RWPE1 (cell line): ENCODE data around the gene FAM221A.

Source experiments
- CTCF ChIA-PET: fragments of 350-600 bp; sonication (Branson Sonifier 250); formaldehyde crosslinking; extraction: SDS; loops from one replicate; lab custom pipeline; 2021; lab: Yijun Ruan, JAX
- POLR2A ChIA-PET: fragments of 400-600 bp; formaldehyde crosslinking; extraction: SDS; loops from one replicate; lab custom pipeline; 2020; ENCODE audit warnings: antibody characterized with exemption; ENCODE audit not compliant: low non-redundant PET; lab: Yijun Ruan, JAX
- DNase-seq: peaks from one replicate; pipeline ENCODE4 v3.0.0; 2012; ENCODE audit warnings: low spot score
- H3K27ac ChIP-seq: fragments of 450-650 bp; 2 replicates; pipeline ENCODE4 v1.5.1; 2017
- CTCF ChIP-seq: fragments of 450-650 bp; conservative IDR thresholded peaks from 2 replicates; pipeline ENCODE4 v1.5.1; 2017; ENCODE audit warnings: low read depth, mild to moderate bottlenecking

FAM221A gene

GRCh38 chr7:23712368-23713284, 32.6 kb downstream of the FAM221A start:
- TF ChIP-seq CTCF = peak; percentile 55
- ChIA-PET CTCF (interaction anchor here (0.8 to 2.4 kb wide), 5 partner anchors 26 to 440 kb away, joined by 3 to 15 read pairs (median 4); no protein-coding TSS in a partner anchor), POLR2A (interaction anchor here (0.6 kb wide), 1 partner anchor 20 kb away, joined by 8 read pairs; no protein-coding TSS in a partner anchor)
- H3K27ac ChIP-seq = no peak overlapping the region
- peak; percentile 67 for DNase-seq

- H3K27ac ChIP-seq = no peak overlapping the region
- POLR2A ChIA-PET = no interaction called here
- peak; percentile 36 for DNase-seq
- CTCF ChIA-PET = interaction anchor here (0.6 to 2.0 kb wide), 5 partner anchors 25 to 1098 kb away, joined by 3 to 5 read pairs (median 3); no protein-coding TSS in a partner anchor
- TF ChIP-seq CTCF = no peak
Observed at GRCh38 chr7:23713285-23714149, 33.5 kb downstream of the FAM221A start.

GRCh38 chr7:23714150-23714464, 34.1 kb downstream of the FAM221A start:
- no peak overlapping the region for H3K27ac ChIP-seq
- TF ChIP-seq CTCF = no peak
- no peak for DNase-seq
- POLR2A ChIA-PET = no interaction called here
- CTCF ChIA-PET = interaction anchor here (0.6 to 2.0 kb wide), 2 partner anchors 136 to 167 kb away, joined by 3 to 5 read pairs; no protein-coding TSS in a partner anchor

- CTCF ChIA-PET = interaction anchor here (0.6 to 2.0 kb wide), 3 partner anchors 12 to 168 kb away, joined by 3 to 5 read pairs (median 3); no protein-coding TSS in a partner anchor
- no peak for DNase-seq
- H3K27ac ChIP-seq = no peak overlapping the region
- TF ChIP-seq CTCF = no peak
- POLR2A ChIA-PET = no interaction called here
Observed at GRCh38 chr7:23714579-23714978, 34.6 kb downstream of the FAM221A start.

GRCh38 chr7:23715099-23715498, 35.1 kb downstream of the FAM221A start:
- POLR2A ChIA-PET = no interaction called here
- CTCF ChIA-PET = interaction anchor here (0.6 to 2.0 kb wide), 3 partner anchors 11 to 168 kb away, joined by 3 to 5 read pairs (median 3); no protein-coding TSS in a partner anchor
- TF ChIP-seq CTCF = no peak
- no peak overlapping the region for H3K27ac ChIP-seq
- no peak for DNase-seq

GRCh38 chr7:23717788-23718187, 37.8 kb downstream of the FAM221A start:
- ChIA-PET CTCF (interaction anchor here (0.5 kb wide), 1 partner anchor 647 kb away, joined by 3 read pairs; no protein-coding TSS in a partner anchor), POLR2A (no interaction called here)
- TF ChIP-seq CTCF = no peak
- no peak overlapping the region for H3K27ac ChIP-seq
- no peak for DNase-seq
